Stimulated activated CD4-positive, alpha-beta T cell treated with anti-CD3 and anti-CD28 coated beads, Interleukin-12 subunit alpha, Interleukin-12 subunit beta, amount 100 ng/mL, for 24 hours (primary cell): ENCODE data around the gene CD63.
A peak's percentile ranks its signal among the peaks of the same experiment; 100 is the strongest.

Experiments
- DNase-seq, 2 experiments: peaks; one replicate each; pipeline ENCODE4 v3.0.0-alpha.2; 2020; ENCODE audit warnings: low read depth in 2 of 2

The CD63 gene

GRCh38 chr12:55704824-55705718 is 23.7 kb downstream of the CD63 start:
- no peak for DNase-seq

GRCh38 chr12:55703901-55704761 is 24.7 kb downstream of the CD63 start:
- DNase-seq, result no peak

- DNase-seq, result no peak
Measured at GRCh38 chr12:55703288-55703687, 25.5 kb downstream of the CD63 start.

GRCh38 chr12:55702861-55703260 is 25.9 kb downstream of the CD63 start:
- no peak for DNase-seq

- DNase-seq, result no peak
Measured at GRCh38 chr12:55700255-55701018, 28.4 kb downstream of the CD63 start.

- DNase-seq, result no peak
Measured at GRCh38 chr12:55699471-55700055, 29.2 kb downstream of the CD63 start.

- DNase-seq, result no peak
Measured at GRCh38 chr12:55698965-55699364, 29.8 kb downstream of the CD63 start.

- no peak for DNase-seq
Measured at GRCh38 chr12:55698241-55698955, 30.4 kb downstream of the CD63 start.

- DNase-seq, result no peak
Measured at GRCh38 chr12:55697686-55698085, 31.1 kb downstream of the CD63 start.

- no peak for DNase-seq
Measured at GRCh38 chr12:55696796-55697462, 31.9 kb downstream of the CD63 start.

- DNase-seq, result no peak
Measured at GRCh38 chr12:55696141-55696540, 32.7 kb downstream of the CD63 start.

- DNase-seq, result no peak
Measured at GRCh38 chr12:55695349-55695748, 33.5 kb downstream of the CD63 start.

- no peak for DNase-seq
Measured at GRCh38 chr12:55694651-55695050, 34.2 kb downstream of the CD63 start.

- DNase-seq, result no peak
Measured at GRCh38 chr12:55694188-55694515, 34.7 kb downstream of the CD63 start.

GRCh38 chr12:55693323-55694187 is 35.3 kb downstream of the CD63 start:
- DNase-seq, result no peak

- no peak for DNase-seq
Measured at GRCh38 chr12:55692631-55693322, 36.0 kb downstream of the CD63 start.

- DNase-seq, result no peak
Measured at GRCh38 chr12:55688716-55689655, 39.8 kb downstream of the CD63 start.

- DNase-seq, result peak in 1 of 2 experiments; percentile 15
Measured at GRCh38 chr12:55687746-55688145, 41.1 kb downstream of the CD63 start.
